Karpas-422 (cell line): ENCODE data around the gene FAM131A. TPM values are rescaled to one million over a fixed set of nuclear protein-coding genes. Genes with fewer than 3 reads are reported as not detected.
A peak's percentile ranks its signal among the peaks of the same experiment; 100 is the strongest.

Source experiments
- DNase-seq: peaks from one replicate; pipeline ENCODE4 v3.0.0-alpha.2; 2015
- H2AFZ ChIP-seq: fragments of 200-600 bp; sonication (generic); 2 replicates; pipeline ENCODE4 v1.6.1; 2014; ENCODE audit warnings: antibody characterized with exemption, low read length, mixed read lengths
- H3K27ac ChIP-seq: fragments of 200-600 bp; sonication (generic); 2 replicates; pipeline ENCODE4 v1.5.1; 2014; ENCODE audit warnings: mild to moderate bottlenecking, low read length, moderate library complexity
- H3K27me3 ChIP-seq: fragments of 200-600 bp; sonication (generic); 2 replicates; pipeline ENCODE4 v1.6.1; 2014; ENCODE audit warnings: low read length, mixed read lengths
- H3K36me3 ChIP-seq: fragments of 200-600 bp; sonication (generic); 2 replicates; pipeline ENCODE4 v1.6.1; 2014; ENCODE audit warnings: low read length, mixed read lengths; ENCODE audit not compliant: insufficient read depth
- H3K4me1 ChIP-seq: fragments of 200-600 bp; sonication (generic); 2 replicates; pipeline ENCODE4 v1.6.1; 2014; ENCODE audit warnings: mild to moderate bottlenecking, low read length, mixed read lengths
- H3K4me2 ChIP-seq: fragments of 200-600 bp; sonication (generic); 2 replicates; pipeline ENCODE4 v1.6.1; 2014; ENCODE audit warnings: low read length, low read depth, mild to moderate bottlenecking; ENCODE audit not compliant: poor library complexity, severe bottlenecking
- H3K4me3 ChIP-seq: fragments of 200-600 bp; sonication (generic); 2 replicates; pipeline ENCODE4 v1.5.1; 2014; ENCODE audit warnings: mild to moderate bottlenecking, antibody characterized with exemption, low read length, mixed read lengths
- H3K79me2 ChIP-seq: fragments of 200-600 bp; sonication (generic); 2 replicates; pipeline ENCODE4 v1.6.1; 2014; ENCODE audit warnings: mild to moderate bottlenecking, low read length, mixed read lengths
- H3K9ac ChIP-seq: fragments of 200-600 bp; sonication (generic); 2 replicates; pipeline ENCODE4 v1.6.0; 2014; ENCODE audit warnings: low read length
- H3K9me2 ChIP-seq: fragments of 200-600 bp; sonication (generic), shearing (Covaris generic); replicated peaks from 2 replicates; pipeline ENCODE4 v1.6.0; 2014; ENCODE audit warnings: mild to moderate bottlenecking, low read length, moderate library complexity; ENCODE audit not compliant: insufficient read depth
- H3K9me3 ChIP-seq: fragments of 300-700, 200-600 bp; sonication (generic); 2 replicates; pipeline ENCODE4 v1.6.1; 2014; ENCODE audit warnings: low read length, mixed read lengths
- H4K20me1 ChIP-seq: fragments of 200-600 bp; sonication (generic); 2 replicates; pipeline ENCODE4 v1.6.1; 2014; ENCODE audit warnings: mild to moderate bottlenecking, antibody characterized with exemption, low read length, low read depth; ENCODE audit not compliant: insufficient read depth
- total RNA-seq: library from RNA; depleted of rRNA; stranded (reverse); fragments of >200 nt; shearing (Covaris generic); gene quantifications from 2 replicates; pipeline ENCODE4 v1.2.3, GENCODE V29; 2014; ENCODE audit warnings: low replicate concordance

FAM131A gene
- total RNA-seq, 1 experiment from 2014 or later, result 23.0 TPM

- H3K36me3 ChIP-seq, result peaks cover 8% of the 10 kb centered on the region
- no peaks in the 10 kb centered on the region for H3K27me3 ChIP-seq
- H3K9ac ChIP-seq, result peak overlapping the region; percentile 85
- peak; percentile 66 for DNase-seq
- H3K9me2 ChIP-seq, result no peaks in the 10 kb centered on the region
- peaks cover 35% of the 10 kb centered on the region for H3K79me2 ChIP-seq
- H3K4me2 ChIP-seq, result peak overlapping the region; percentile 91
- H3K9me3 ChIP-seq, result no peaks in the 10 kb centered on the region
- H3K4me1 ChIP-seq, result peaks cover 29% of the 10 kb centered on the region
- no peaks in the 10 kb centered on the region for H4K20me1 ChIP-seq
- H2AFZ ChIP-seq, result peak overlapping the region; percentile 32; the same call in 1 of the 2 replicates
- H3K4me3 ChIP-seq, result peak overlapping the region; percentile 81
- peak overlapping the region; percentile 34; the same call in 1 of the 2 replicates for H3K27ac ChIP-seq
Measured at GRCh38 chr3:184377374-184377773, 40.0 kb downstream of the FAM131A start.

- peak within 1 kb of the TSS; percentile 91 for H3K4me2 ChIP-seq
- H3K9ac ChIP-seq, result peak within 1 kb of the TSS; percentile 85
Measured at GRCh38 chr3:184377882-184378445, 40.6 kb downstream of the FAM131A start, which contains the start of gene THPO. THPO (minus strand) TSS chr3:184378207; CDS start chr3:184376259, 1,948 bp downstream.

GRCh38 chr3:184378651-184379357 is 41.4 kb downstream of the FAM131A start:
- Histone ChIP-seq H3K9me2 (no peaks in the 10 kb centered on the region), H2AFZ (peak overlapping the region; percentile 32; the same call in 1 of the 2 replicates), H4K20me1 (no peaks in the 10 kb centered on the region), H3K4me1 (peaks cover 29% of the 10 kb centered on the region), H3K4me2 (peak overlapping the region; percentile 91), H3K36me3 (peaks cover 13% of the 10 kb centered on the region), H3K9me3 (no peaks in the 10 kb centered on the region), H3K79me2 (peaks cover 35% of the 10 kb centered on the region), H3K27ac (peak overlapping the region; percentile 36; the same call in 1 of the 2 replicates), H3K9ac (peak overlapping the region; percentile 85), H3K27me3 (no peaks in the 10 kb centered on the region), H3K4me3 (peak overlapping the region; percentile 81)
- no peak for DNase-seq

More at GRCh38 chr3:184377882-184378445, 40.6 kb downstream of the FAM131A start, which contains the start of gene THPO:
- Histone ChIP-seq H4K20me1 (no peaks in the 10 kb centered on the region), H2AFZ (peak within 1 kb of the TSS; percentile 32), H3K79me2 (peaks cover 35% of the 10 kb centered on the region), H3K27me3 (no peaks in the 10 kb centered on the region), H3K9me3 (no peaks in the 10 kb centered on the region), H3K27ac (peak within 1 kb of the TSS; percentile 36; the same call in 1 of the 2 replicates), H3K36me3 (peaks cover 8% of the 10 kb centered on the region), H3K9me2 (no peaks in the 10 kb centered on the region), H3K4me3 (peak within 1 kb of the TSS; percentile 81), H3K4me1 (peaks cover 29% of the 10 kb centered on the region)
- peak; percentile 95 for DNase-seq

GRCh38 chr3:184379358-184380184 is 42.2 kb downstream of the FAM131A start, which contains the start of gene CHRD:
CHRD (plus strand) TSS chr3:184380054; CDS start chr3:184380319, 265 bp downstream.
- Histone ChIP-seq H3K4me1 (peaks cover 29% of the 10 kb centered on the region), H2AFZ (no peak within 1 kb of the TSS), H3K9me2 (no peaks in the 10 kb centered on the region), H3K27ac (no peak within 1 kb of the TSS), H3K27me3 (no peaks in the 10 kb centered on the region), H3K79me2 (peaks cover 35% of the 10 kb centered on the region), H3K36me3 (peaks cover 13% of the 10 kb centered on the region), H3K9ac (peak within 1 kb of the TSS; percentile 85), H3K4me3 (peak within 1 kb of the TSS; percentile 81), H4K20me1 (no peaks in the 10 kb centered on the region), H3K4me2 (peak within 1 kb of the TSS; percentile 91), H3K9me3 (no peaks in the 10 kb centered on the region)
- DNase-seq, result no peak

- no peaks in the 10 kb centered on the region for H3K27me3 ChIP-seq
- no peak overlapping the region for H3K4me2 ChIP-seq
- no peak overlapping the region for H3K4me3 ChIP-seq
- peaks cover 29% of the 10 kb centered on the region for H3K4me1 ChIP-seq
- DNase-seq, result no peak
- H3K79me2 ChIP-seq, result peaks cover 35% of the 10 kb centered on the region
- H3K9ac ChIP-seq, result no peak overlapping the region
- H2AFZ ChIP-seq, result no peak overlapping the region
- H3K27ac ChIP-seq, result no peak overlapping the region
- no peaks in the 10 kb centered on the region for H4K20me1 ChIP-seq
- H3K36me3 ChIP-seq, result peaks cover 11% of the 10 kb centered on the region
- no peaks in the 10 kb centered on the region for H3K9me2 ChIP-seq
- H3K9me3 ChIP-seq, result no peaks in the 10 kb centered on the region
Measured at GRCh38 chr3:184380185-184380626, 42.8 kb downstream of the FAM131A start.

GRCh38 chr3:184380627-184381260 is 43.3 kb downstream of the FAM131A start:
- Histone ChIP-seq H3K4me3 (no peak overlapping the region), H3K36me3 (peaks cover 6% of the 10 kb centered on the region), H4K20me1 (no peaks in the 10 kb centered on the region), H3K9ac (no peak overlapping the region), H3K79me2 (peaks cover 32% of the 10 kb centered on the region), H2AFZ (no peak overlapping the region), H3K27ac (no peak overlapping the region), H3K4me1 (peaks cover 29% of the 10 kb centered on the region), H3K9me3 (no peaks in the 10 kb centered on the region), H3K27me3 (no peaks in the 10 kb centered on the region), H3K4me2 (no peak overlapping the region), H3K9me2 (no peaks in the 10 kb centered on the region)
- no peak for DNase-seq

GRCh38 chr3:184381261-184382224 is 44.1 kb downstream of the FAM131A start:
- 0 out of 2 replicates have a peak, but pooled peaks cover 4% of the 10 kb centered on the region for H3K36me3 ChIP-seq
- no peak for DNase-seq
- no peaks in the 10 kb centered on the region for H3K27me3 ChIP-seq
- no peaks in the 10 kb centered on the region for H4K20me1 ChIP-seq
- H2AFZ ChIP-seq, result no peak overlapping the region
- H3K27ac ChIP-seq, result no peak overlapping the region
- no peaks in the 10 kb centered on the region for H3K9me2 ChIP-seq
- H3K4me1 ChIP-seq, result peaks cover 22% of the 10 kb centered on the region
- H3K9ac ChIP-seq, result no peak overlapping the region
- peaks cover 26% of the 10 kb centered on the region for H3K79me2 ChIP-seq
- no peak overlapping the region for H3K4me3 ChIP-seq
- H3K9me3 ChIP-seq, result no peaks in the 10 kb centered on the region
- H3K4me2 ChIP-seq, result no peak overlapping the region
